Loucy (cell line): ENCODE data around the gene SEMA5A.

ENCODE experiments used
- H2AFZ ChIP-seq: fragments of 200-600 bp; sonication (generic); 2 replicates; pipeline ENCODE4 v1.6.0; 2016; ENCODE audit warnings: antibody characterized with exemption, mild to moderate bottlenecking, low read length, moderate library complexity
- H3F3A ChIP-seq: fragments of 200-600 bp; 2 replicates; pipeline ENCODE4 v1.6.0; 2016; ENCODE audit warnings: antibody characterized with exemption, low read depth, mild to moderate bottlenecking
- H3K27me3 ChIP-seq: fragments of 200-600 bp; sonication (generic); 2 replicates; pipeline ENCODE4 v1.6.1; 2014; ENCODE audit warnings: low read length, mild to moderate bottlenecking; ENCODE audit not compliant: insufficient read depth, poor library complexity, severe bottlenecking
- H3K36me3 ChIP-seq: fragments of 200-600 bp; sonication (generic); 2 replicates; pipeline ENCODE4 v1.6.1; 2016; ENCODE audit warnings: low read length; ENCODE audit not compliant: insufficient read depth
- H3K4me1 ChIP-seq: fragments of 200-600 bp; sonication (generic); 2 replicates; pipeline ENCODE4 v1.5.1; 2014; ENCODE audit warnings: low read length, mild to moderate bottlenecking; ENCODE audit not compliant: insufficient read depth, poor library complexity, severe bottlenecking
- H3K4me2 ChIP-seq: fragments of 200-600 bp; sonication (generic); 2 replicates; pipeline ENCODE4 v1.6.0; 2014; ENCODE audit warnings: antibody characterized with exemption, low read length, low read depth, mild to moderate bottlenecking; ENCODE audit not compliant: poor library complexity, severe bottlenecking
- H3K4me3 ChIP-seq: fragments of 200-600 bp; sonication (generic); 2 replicates; pipeline ENCODE4 v1.5.1; 2014; ENCODE audit warnings: low read length, mild to moderate bottlenecking, mixed read lengths; ENCODE audit not compliant: poor library complexity, severe bottlenecking
- H3K79me2 ChIP-seq: fragments of 200-600 bp; sonication (generic); 2 replicates; pipeline ENCODE4 v1.6.1; 2014; ENCODE audit warnings: low read length; ENCODE audit not compliant: insufficient read depth
- H3K9ac ChIP-seq: fragments of 200-600 bp; sonication (generic); 2 replicates; pipeline ENCODE4 v1.6.0; 2014; ENCODE audit warnings: mild to moderate bottlenecking, low read depth, low read length, moderate library complexity; ENCODE audit not compliant: poor library complexity, severe bottlenecking
- H3K9me2 ChIP-seq: fragments of 200-600 bp; sonication (generic); replicated peaks from 2 replicates; pipeline ENCODE4 v1.6.1; 2016; ENCODE audit warnings: low read depth, low read length, mixed read lengths
- H3K9me3 ChIP-seq: fragments of 200-600 bp; sonication (generic); 2 replicates; pipeline ENCODE4 v1.6.1; 2014; ENCODE audit warnings: mild to moderate bottlenecking, antibody characterized with exemption, low read length, low read depth; ENCODE audit not compliant: insufficient read depth
- H4K20me1 ChIP-seq: fragments of 200-600 bp; sonication (generic); 2 replicates; pipeline ENCODE4 v1.6.0; 2014; ENCODE audit warnings: antibody characterized with exemption, low read length, mild to moderate bottlenecking; ENCODE audit not compliant: insufficient read depth, poor library complexity, severe bottlenecking
- EZH2phosphoT487 ChIP-seq: fragments of 200-600 bp; IDR thresholded peaks from 2 replicates; pipeline ENCODE4 v1.6.1; 2018; ENCODE audit warnings: antibody characterized with exemption, mild to moderate bottlenecking, moderate library complexity, borderline replicate concordance
- TF ChIP-seq, protein P1 (sequence below): fragments of 200-600 bp; sonication (generic); conservative IDR thresholded peaks from 2 replicates; pipeline ENCODE4 v1.5.1; 2014; ENCODE audit warnings: mild to moderate bottlenecking, antibody characterized with exemption, low read length

The SEMA5A gene

DNA sequence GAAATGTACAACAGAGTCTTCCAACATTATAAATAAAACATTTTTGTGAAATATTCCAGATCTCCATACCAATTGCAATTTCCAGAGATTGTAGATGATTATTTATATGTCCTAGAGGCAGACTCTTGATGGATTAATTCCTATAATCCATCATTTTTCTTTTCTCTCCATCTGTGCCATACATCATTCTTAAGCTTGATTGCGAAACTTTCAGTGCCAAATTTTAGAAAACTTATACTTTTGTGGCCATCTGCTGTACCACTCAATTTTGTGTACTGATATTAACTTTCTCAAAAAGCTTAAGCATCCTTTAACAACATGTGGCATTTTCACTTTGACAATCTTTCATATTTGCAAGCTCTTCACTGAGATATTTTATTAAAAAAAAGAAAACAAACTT is 446.9 kb downstream of the SEMA5A start:
- H3K9ac ChIP-seq: no peak overlapping the region
- no peak overlapping the region for H3K4me3 ChIP-seq
- no peaks in the 10 kb centered on the region for H3K9me2 ChIP-seq
- no peaks in the 10 kb centered on the region for H3K27me3 ChIP-seq
- no peak for TF ChIP-seq EZH2phosphoT487
- TF ChIP-seq, protein P1, sequence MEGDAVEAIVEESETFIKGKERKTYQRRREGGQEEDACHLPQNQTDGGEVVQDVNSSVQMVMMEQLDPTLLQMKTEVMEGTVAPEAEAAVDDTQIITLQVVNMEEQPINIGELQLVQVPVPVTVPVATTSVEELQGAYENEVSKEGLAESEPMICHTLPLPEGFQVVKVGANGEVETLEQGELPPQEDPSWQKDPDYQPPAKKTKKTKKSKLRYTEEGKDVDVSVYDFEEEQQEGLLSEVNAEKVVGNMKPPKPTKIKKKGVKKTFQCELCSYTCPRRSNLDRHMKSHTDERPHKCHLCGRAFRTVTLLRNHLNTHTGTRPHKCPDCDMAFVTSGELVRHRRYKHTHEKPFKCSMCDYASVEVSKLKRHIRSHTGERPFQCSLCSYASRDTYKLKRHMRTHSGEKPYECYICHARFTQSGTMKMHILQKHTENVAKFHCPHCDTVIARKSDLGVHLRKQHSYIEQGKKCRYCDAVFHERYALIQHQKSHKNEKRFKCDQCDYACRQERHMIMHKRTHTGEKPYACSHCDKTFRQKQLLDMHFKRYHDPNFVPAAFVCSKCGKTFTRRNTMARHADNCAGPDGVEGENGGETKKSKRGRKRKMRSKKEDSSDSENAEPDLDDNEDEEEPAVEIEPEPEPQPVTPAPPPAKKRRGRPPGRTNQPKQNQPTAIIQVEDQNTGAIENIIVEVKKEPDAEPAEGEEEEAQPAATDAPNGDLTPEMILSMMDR: no peak
- no peaks in the 10 kb centered on the region for H3F3A ChIP-seq
- no peaks in the 10 kb centered on the region for H3K79me2 ChIP-seq
- H3K4me2 ChIP-seq: no peak overlapping the region
- H2AFZ ChIP-seq: no peak overlapping the region
- no peaks in the 10 kb centered on the region for H4K20me1 ChIP-seq
- no peaks in the 10 kb centered on the region for H3K4me1 ChIP-seq
- no peaks in the 10 kb centered on the region; the same call in 1 of the 2 replicates for H3K9me3 ChIP-seq
- H3K36me3 ChIP-seq: no peaks in the 10 kb centered on the region

DNA sequence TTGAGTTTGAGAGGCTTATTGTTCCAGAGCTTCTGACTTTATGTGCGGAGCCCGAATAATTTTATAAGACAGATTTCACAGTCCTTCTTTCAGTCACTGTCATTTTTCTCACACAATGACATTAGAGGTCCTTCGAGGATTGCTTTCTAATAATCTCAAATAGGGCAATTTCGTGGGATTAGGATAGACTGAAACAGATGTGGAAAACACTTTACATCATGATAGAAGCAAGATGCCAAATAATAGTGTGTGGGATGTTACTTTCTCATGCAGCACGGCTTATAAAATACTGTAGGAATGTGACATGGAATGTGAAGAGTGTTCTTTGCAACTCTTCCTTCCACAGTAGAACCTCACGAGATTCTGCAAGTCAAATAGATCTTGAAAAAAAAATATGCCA is 451.3 kb downstream of the SEMA5A start:
- Histone ChIP-seq H3K4me3 (no peak overlapping the region), H3F3A (no peaks in the 10 kb centered on the region), H4K20me1 (no peaks in the 10 kb centered on the region), H3K36me3 (no peaks in the 10 kb centered on the region), H3K9me2 (no peaks in the 10 kb centered on the region), H3K9me3 (no peaks in the 10 kb centered on the region; the same call in 1 of the 2 replicates), H3K27me3 (no peaks in the 10 kb centered on the region), H2AFZ (no peak overlapping the region), H3K79me2 (no peaks in the 10 kb centered on the region), H3K4me2 (no peak overlapping the region), H3K4me1 (no peaks in the 10 kb centered on the region), H3K9ac (no peak overlapping the region)
- TF ChIP-seq, protein P1: no peak
- TF ChIP-seq EZH2phosphoT487: no peak

DNA sequence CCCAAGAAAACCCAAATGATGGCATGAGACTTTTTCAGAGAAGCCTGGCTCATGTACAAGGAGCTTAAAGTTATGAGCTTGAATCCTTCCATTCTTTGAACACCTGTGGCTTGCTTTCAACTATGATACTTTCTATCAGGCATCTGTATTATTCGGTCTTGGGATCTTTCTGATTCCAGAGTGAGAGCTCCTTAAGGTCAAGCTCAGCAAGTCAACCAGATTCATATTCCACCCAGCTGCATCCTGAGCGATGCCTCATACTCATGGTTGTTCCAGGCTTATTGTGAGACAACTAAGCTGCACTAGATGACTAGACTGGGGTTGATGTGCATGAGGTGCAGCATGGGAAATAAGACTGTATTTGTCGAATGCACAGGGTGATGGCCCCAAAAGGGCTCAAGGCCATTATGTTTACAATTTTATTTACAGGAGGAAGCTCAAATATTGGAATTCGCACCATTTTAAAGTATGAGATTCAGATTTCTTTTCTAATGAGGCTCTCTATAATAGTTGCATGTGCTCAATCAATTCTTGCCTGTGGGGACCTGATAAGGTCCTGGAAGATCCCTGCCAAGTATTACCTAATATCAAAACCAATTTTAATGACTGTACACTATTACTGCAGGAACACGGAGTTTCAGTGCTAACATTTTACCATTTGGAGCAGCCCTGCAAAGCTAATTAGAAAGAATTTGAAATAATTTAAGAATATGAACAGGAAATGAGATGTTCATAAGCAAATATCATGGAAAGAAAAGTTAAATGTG is 453.8 kb downstream of the SEMA5A start:
- no peaks in the 10 kb centered on the region for H3K4me1 ChIP-seq
- no peak overlapping the region for H3K4me2 ChIP-seq
- TF ChIP-seq, protein P1: no peak
- TF ChIP-seq EZH2phosphoT487: no peak
- no peaks in the 10 kb centered on the region for H3K36me3 ChIP-seq
- no peak overlapping the region for H2AFZ ChIP-seq
- no peaks in the 10 kb centered on the region for H4K20me1 ChIP-seq
- no peaks in the 10 kb centered on the region; the same call in 1 of the 2 replicates for H3K9me3 ChIP-seq
- no peak overlapping the region for H3K4me3 ChIP-seq
- H3F3A ChIP-seq: no peaks in the 10 kb centered on the region
- no peaks in the 10 kb centered on the region for H3K27me3 ChIP-seq
- no peak overlapping the region for H3K9ac ChIP-seq
- H3K9me2 ChIP-seq: no peaks in the 10 kb centered on the region
- H3K79me2 ChIP-seq: no peaks in the 10 kb centered on the region
